NCI-H2029 treated with DMSO at 0.1 percent for 48 hours (cell line): ENCODE measurements around the gene FKBP5.
"Not testable (repeated sequence)": the region's sequence is repeated elsewhere in the genome, so short reads cannot be mapped to it uniquely, and the experiment has no call there.

Experiments used
- DNase-seq: peaks from one replicate; lab custom pipeline; 2025; lab: John Stamatoyannopoulos, UW

The FKBP5 gene

GRCh38 chr6:35723587-35723986, 34.9 kb upstream of the FKBP5 start:
- no peak for DNase-seq

- no peak for DNase-seq
Observed at GRCh38 chr6:35722121-35722761, 33.5 kb upstream of the FKBP5 start.

GRCh38 chr6:35719830-35720733, 31.4 kb upstream of the FKBP5 start:
- no peak for DNase-seq

DNA sequence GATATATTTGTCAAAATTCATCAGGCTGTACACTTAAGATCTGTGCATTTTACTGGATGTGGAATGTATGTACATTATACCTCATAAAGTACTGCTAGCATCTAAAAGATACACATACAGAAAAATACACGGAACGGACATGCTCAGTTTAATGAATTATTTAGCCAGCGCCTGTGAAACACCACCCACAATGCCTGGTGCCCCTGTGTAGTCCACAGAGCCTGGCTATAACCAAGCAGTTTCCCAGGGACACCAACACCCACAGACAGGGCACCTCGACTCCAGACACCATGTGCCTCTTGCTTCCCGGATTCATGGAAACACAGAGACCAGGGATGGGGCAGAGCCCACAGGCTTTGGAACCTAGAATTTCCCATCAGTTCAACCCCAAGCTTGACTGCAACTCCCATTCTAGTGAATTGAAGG, 30.7 kb upstream of the FKBP5 start:
- no peak for DNase-seq

DNA sequence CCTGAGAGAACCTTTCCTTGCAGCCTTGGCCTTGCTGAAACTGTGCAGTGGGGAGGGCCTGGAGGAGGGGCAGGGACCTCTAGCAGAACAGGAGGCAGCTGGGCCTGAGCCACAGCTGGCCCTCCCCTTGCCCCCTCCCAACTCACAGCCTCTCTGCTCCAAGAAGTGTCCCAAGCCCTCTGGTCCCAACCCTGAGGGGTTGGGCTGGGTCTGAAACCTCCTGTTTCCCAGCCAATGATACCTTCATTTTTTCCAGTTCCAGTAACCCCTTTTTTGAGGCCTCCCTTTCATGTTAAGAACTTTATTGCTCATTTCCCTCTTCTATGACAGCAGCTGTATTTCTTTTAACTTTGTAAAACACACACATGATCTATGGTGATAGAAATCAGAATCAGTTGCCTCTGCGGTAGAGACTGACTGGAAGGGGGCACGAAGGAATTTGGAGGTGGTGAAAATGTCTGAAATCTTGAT, 30.2 kb upstream of the FKBP5 start:
- DNase-seq = no peak

- no peak for DNase-seq
Observed at GRCh38 chr6:35718375-35718736, 29.6 kb upstream of the FKBP5 start.

DNA sequence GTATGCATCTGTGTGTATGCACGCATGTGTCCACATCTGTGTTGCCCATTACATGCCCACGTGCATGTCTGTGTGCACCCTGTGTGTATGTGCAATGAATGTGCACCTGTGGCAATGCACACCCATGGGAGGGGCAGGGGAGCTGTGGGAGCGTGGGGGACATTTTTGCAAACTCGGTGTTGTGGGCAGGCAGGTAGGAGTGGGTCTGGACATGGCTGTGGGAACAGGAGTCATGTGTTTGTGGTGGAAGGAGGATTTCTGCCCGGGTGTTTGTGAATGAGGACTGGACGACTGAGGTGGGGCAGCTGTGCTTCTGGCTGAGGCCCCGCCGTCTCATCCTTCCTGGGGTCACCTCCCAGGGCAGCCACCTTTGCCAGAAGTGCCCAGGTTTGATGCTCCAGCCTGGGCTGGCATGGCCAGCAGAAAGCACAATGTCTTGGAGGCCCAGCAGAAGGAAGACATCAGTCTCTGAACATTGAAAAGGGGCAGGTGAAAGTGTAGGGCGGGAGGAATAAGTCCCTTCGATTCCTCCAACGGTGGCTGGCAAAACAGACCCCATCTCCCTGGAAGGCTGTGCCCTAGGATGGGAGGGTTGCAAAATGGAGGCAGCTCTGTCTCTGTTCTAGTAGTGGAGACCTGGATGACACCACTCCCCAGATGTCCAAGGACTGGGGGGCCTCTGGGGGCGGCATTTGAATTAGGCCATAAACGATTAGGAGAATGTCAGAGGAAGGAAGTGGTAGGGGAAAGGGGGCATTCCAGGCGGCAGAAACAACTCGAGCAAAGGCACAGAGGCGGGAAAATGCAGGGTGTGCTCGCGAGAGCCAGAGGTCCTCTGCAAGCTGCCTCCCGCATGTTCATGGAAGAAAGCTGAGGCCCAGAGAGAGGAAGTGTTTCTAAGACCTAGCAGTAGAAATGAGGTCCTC, 29.0 kb upstream of the FKBP5 start:
- no peak for DNase-seq

- DNase-seq = no peak
Observed at GRCh38 chr6:35716798-35717197, 28.1 kb upstream of the FKBP5 start.

- no peak for DNase-seq
Observed at GRCh38 chr6:35713006-35713767, 24.5 kb upstream of the FKBP5 start.

- DNase-seq = no peak
Observed at GRCh38 chr6:35711731-35712130, 23.0 kb upstream of the FKBP5 start.

DNA sequence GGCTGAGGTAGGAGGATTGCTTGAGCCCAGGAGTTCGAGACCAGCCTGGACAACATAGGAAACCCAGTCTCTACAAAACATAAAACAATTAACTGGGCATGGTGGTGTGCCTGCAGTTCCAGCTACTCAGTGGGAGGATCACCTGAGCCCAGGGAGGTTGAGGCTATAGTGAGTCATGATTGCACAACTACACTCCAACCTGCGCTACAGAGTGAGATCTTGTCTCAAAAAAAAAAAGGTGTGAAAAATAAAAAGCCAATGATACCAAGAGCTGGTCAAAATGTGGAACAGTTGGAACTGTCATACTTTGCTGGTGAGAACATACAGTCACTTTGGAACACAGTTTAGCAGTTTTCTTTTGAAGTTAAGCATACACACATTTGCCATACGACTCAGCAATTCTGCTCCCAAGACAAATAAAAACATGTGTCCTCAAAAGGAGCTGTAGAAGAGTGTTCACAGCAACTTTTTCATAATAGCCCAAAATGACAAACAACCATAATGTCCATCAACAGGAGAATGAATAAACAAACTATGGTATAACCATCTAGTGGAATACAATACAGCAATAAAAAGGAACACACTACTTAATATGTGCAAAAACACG, 21.6 kb upstream of the FKBP5 start:
- DNase-seq = no peak

DNA sequence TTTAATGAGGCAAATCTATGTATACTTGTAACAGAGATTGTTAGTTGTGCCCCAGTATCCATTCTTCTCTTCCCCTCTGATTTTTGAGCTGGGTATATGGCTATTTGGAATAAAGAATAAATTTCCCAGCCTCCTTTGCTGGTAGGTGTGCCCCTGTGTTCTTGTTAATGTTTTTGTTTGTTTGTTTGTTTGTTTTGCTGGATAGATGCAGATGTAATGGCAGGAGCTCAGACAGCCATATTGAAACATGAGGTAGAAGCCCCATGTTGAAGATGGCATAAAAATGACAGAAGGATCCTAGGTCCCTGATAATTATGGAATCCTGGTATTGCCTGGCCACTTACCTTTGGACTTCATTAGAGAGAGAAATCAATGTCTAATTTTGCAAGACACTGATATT, 19.9 kb upstream of the FKBP5 start:
- no peak for DNase-seq

DNA sequence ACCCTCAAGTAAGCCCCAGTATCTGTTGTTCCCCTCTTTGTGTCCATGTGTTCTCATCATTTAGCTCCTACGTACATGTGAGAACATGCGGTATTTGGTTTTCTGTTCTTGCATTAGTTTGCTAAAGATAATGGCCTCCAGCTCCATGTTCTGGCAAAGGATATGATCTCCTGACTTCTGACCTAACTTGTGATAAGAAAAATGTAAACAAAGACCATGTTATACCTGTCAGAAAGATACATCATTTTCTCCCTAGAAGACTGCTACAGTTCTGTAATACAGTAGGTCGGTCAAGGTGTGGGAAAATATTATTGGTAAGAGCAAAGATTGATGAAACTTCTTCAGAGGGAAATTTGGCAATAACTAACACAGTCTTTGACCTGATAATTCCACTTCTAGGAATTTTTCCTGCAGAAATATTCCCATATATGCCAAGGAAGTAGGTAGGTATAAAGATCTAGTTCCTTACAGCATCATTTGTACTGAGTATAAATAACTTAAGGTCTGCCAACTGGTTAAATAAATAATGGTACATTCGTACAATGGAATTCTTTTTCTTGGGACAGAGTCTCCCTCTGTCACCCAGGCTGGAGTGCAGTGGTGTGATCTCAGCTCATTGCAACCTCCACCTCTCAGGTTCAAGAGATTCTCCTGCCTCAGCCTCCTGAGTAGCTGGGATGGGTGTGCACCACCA, 19.1 kb upstream of the FKBP5 start:
- no peak for DNase-seq

GRCh38 chr6:35706468-35706867, 17.8 kb upstream of the FKBP5 start:
- DNase-seq = no peak

DNA sequence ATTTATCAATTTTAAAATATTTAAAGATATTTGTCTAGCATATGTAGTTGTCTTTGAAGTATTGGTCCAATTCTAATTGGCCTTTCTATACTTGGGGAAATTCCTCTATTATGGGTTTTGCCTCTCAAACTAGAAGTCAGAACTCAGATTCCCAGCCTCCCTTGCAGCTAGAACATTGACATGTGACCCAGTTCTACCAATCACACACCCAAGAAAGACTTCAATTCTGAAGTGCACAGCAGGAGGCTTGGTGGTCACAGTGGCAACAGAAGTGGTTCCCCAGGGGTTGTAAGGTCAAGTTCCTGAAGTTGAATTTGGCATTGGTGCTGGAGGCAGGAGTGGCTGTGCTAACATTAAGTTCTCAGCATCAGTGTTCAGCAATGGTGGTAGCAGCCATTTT, 14.8 kb upstream of the FKBP5 start:
- DNase-seq = no peak

- no peak for DNase-seq
Observed at GRCh38 chr6:35698858-35699257, 10.1 kb upstream of the FKBP5 start.

DNA sequence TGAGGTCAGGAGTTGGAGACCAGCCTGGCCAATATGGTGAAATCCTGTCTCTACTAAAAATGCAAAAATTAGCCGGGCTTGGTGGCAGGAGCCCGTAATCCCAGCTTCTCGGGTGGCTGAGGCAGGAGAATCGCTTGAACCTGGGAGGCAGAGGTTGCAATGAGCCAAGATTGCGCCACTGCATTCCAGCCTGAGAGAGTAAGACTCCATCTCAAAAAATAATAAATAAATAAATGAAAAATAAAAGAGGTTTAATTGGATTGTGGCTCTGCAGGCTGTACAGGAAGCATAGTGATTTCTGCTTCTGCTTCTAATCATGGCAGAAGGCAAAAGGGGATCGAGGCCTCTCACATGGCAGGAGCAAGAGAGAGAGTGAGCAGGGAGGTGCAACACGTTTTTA, 9.7 kb upstream of the FKBP5 start:
- not testable (repeated sequence) for DNase-seq

- DNase-seq = no peak
Observed at GRCh38 chr6:35694462-35694861, 5.7 kb upstream of the FKBP5 start.

DNA sequence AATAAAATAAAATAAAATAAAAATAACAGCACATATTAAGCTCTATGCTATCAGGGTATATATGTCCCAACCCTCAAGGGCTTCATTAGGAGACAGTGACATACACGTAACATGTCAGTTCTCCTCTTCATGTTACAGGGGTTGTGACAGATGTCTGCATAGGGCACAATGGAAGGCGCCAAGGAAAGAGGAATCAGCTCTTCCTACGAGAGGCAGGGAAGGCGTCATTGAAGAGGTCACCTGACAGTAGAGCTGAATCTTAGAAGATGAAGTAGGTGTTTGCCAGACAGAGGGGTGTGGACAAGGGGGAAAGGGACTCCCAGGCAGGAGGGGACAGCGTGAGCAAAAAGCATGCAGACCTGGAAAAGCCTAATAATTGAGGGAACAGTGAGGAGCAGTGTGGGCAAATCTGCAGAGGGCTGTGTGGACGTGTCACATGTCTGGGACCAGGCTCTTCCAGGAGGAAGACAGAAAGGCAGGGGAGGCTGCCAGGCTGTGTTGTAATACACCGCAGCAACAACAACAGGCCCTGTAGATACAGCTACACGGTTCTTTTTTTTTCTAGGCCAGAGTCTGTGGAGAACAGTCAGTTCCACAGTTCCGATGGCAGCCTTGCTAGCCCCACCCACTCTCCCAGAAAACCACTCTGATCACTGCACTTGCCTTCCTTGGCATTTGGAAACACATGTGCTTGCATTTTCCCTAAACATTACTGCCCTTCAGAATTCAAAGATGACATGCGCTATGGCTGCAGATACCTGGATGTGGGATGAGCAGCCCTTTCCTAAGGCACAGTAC, 2.5 kb upstream of the FKBP5 start:
- no peak for DNase-seq

DNA sequence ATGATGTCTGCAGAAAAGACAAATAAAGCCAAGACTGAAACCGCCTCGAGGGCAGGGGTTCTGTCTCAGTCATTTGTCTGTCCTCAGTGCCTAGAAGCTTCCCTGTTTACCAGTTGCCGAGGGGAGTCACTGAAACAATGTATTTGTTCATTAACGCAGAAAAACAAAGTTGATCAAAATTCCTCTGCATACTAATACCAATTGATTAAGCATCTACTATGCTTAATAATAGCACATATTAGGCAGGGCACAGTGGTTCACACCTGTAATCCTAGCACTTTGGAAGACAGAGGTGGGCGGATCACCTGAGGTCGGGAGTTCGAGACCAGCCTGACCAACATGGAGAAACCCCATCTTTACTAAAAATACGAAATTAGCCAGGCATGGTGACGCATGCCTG, 1.8 kb upstream of the FKBP5 start:
- no peak for DNase-seq
